GM06990 (cell line): ENCODE results near the gene MTUS2.

Source experiments
- DNase-seq: peaks from one replicate; pipeline ENCODE4 v3.0.0-alpha.2; 2011; ENCODE audit not compliant: insufficient read length; ENCODE audit errors: extremely low read depth
- H3K27me3 ChIP-seq: replicated peaks from 2 replicates; pipeline ENCODE4 v1.6.0; 2011; ENCODE audit warnings: low read length; ENCODE audit not compliant: control insufficient read depth, insufficient read depth
- H3K36me3 ChIP-seq: 2 replicates; pipeline ENCODE4 v1.5.1; 2011; ENCODE audit warnings: low read length; ENCODE audit not compliant: control insufficient read depth, insufficient read depth
- H3K4me3 ChIP-seq: replicated peaks from 2 replicates; pipeline ENCODE4 v1.5.1; 2011; ENCODE audit warnings: low read depth, mild to moderate bottlenecking, control low read depth, low read length
- CTCF ChIP-seq: IDR thresholded peaks from 2 replicates; pipeline ENCODE4 v1.5.1; 2011; ENCODE audit warnings: low read length, control low read depth, mild to moderate bottlenecking, inconsistent platforms; ENCODE audit not compliant: insufficient read depth, poor library complexity, severe bottlenecking

MTUS2 gene

GRCh38 chr13:29491248-29491647, 671.1 kb downstream of the MTUS2 start:
- no peak overlapping the region for H3K4me3 ChIP-seq
- DNase-seq: no peak
- no peaks in the 10 kb centered on the region for H3K27me3 ChIP-seq
- TF ChIP-seq CTCF: no peak
- no peaks in the 10 kb centered on the region for H3K36me3 ChIP-seq

GRCh38 chr13:29493796-29494195, 673.7 kb downstream of the MTUS2 start:
- no peak for TF ChIP-seq CTCF
- Histone ChIP-seq H3K36me3 (no peaks in the 10 kb centered on the region), H3K27me3 (no peaks in the 10 kb centered on the region), H3K4me3 (no peak overlapping the region)
- DNase-seq: no peak

- Histone ChIP-seq H3K27me3 (no peaks in the 10 kb centered on the region), H3K36me3 (no peaks in the 10 kb centered on the region), H3K4me3 (no peak overlapping the region)
- TF ChIP-seq CTCF: no peak
- DNase-seq: no peak
Measured at GRCh38 chr13:29494520-29494919, 674.4 kb downstream of the MTUS2 start.

- DNase-seq: peak; percentile 40
- TF ChIP-seq CTCF: no peak
- H3K36me3 ChIP-seq: no peaks in the 10 kb centered on the region
- no peaks in the 10 kb centered on the region for H3K27me3 ChIP-seq
- H3K4me3 ChIP-seq: no peak overlapping the region
Measured at GRCh38 chr13:29496241-29496712, 676.1 kb downstream of the MTUS2 start.

GRCh38 chr13:29497137-29497654, 677.1 kb downstream of the MTUS2 start:
- no peaks in the 10 kb centered on the region for H3K27me3 ChIP-seq
- no peaks in the 10 kb centered on the region for H3K36me3 ChIP-seq
- no peak overlapping the region for H3K4me3 ChIP-seq
- TF ChIP-seq CTCF: no peak
- no peak for DNase-seq
